Body of pancreas (tissue), 4 donors: ENCODE results near the gene MPHOSPH9. TPM values are rescaled to one million over a fixed set of nuclear protein-coding genes. Genes with fewer than 3 reads are reported as not detected.

ENCODE experiments used
- ATAC-seq: fragments of 150-250 bp; one replicate; pipeline ENCODE4 v1.9.1; 2016
- DNase-seq, 4 donors: peaks; one replicate each; pipeline ENCODE4 v3.0.0-alpha.2; 2019
- H3K27ac ChIP-seq, 4 donors: fragments of 200-600 bp; sonication (generic); 1 replicate in 3 of 4; 2 replicates in 1 of 4; pipeline versions ENCODE4 v1.5.1 to v1.6.1; 2016 to 2019; ENCODE audit warnings: mild to moderate bottlenecking in 1 of 4, mixed read lengths in 1 of 4, moderate library complexity in 1 of 4
- H3K27me3 ChIP-seq, 2 donors: fragments of 200-600 bp; sonication (generic); one replicate each; pipeline ENCODE4 v1.6.0; 2016; ENCODE audit warnings: mild to moderate bottlenecking in 1 of 2
- H3K36me3 ChIP-seq, 2 donors: fragments of 200-600 bp; sonication (generic); replicated peaks in 1 of 2; 2 replicates each; pipeline ENCODE4 v1.5.1; 2016; ENCODE audit warnings: low read depth in 2 of 2; ENCODE audit not compliant: insufficient read depth in 1 of 2
- H3K4me1 ChIP-seq: fragments of 200-600 bp; sonication (generic); one replicate; pipeline ENCODE4 v1.6.0; 2016
- H3K4me3 ChIP-seq, 2 donors: fragments of 200-600 bp; sonication (generic); 1 replicate in 1 of 2; 2 replicates in 1 of 2; pipeline ENCODE4 v1.5.1; 2016 to 2019
- H3K9me3 ChIP-seq, 3 donors: fragments of 200-600 bp; sonication (generic); 1 replicate in 2 of 3; 2 replicates in 1 of 3; pipeline ENCODE4 v1.5.1; 2016
- POLR2A ChIP-seq, 3 donors: fragments of 450-650 bp; IDR thresholded peaks; one replicate each; pipeline ENCODE4 v1.6.1; 2016; ENCODE audit warnings: antibody characterized with exemption in 3 of 3, mild to moderate bottlenecking in 2 of 3
- WGBS, 2 donors: methylation state at CpG; one replicate each; pipeline ENCODE4 v1.1.5; 2017; 5-methylcytosine and 5-hydroxymethylcytosine counted together
- intact Hi-C: fragments of 100-400 bp; cut with DNase I; formaldehyde crosslinking; loops from one replicate; pipeline ENCODE4 v1.15.1; 2023
- total RNA-seq, 2 donors: library from RNA; depleted of rRNA; stranded (reverse); fragments of >200 nt; gene quantifications; one replicate each; pipeline ENCODE4 v1.1.0, GENCODE V29; 2016
- TF ChIP-seq, protein P1 (sequence below), 7 experiments: fragments of 450-650 bp in 4 of 7; fragments of 200-600 bp in 3 of 7; sonication (generic) in 3 of 7; IDR thresholded peaks; one replicate each; pipeline ENCODE4 v1.5.1; 2016 to 2019; ENCODE audit warnings: antibody characterized with exemption in 7 of 7

The MPHOSPH9 gene
- total RNA-seq, 2 donors from 2014 or later: 13.5 to 42.5 TPM

DNA sequence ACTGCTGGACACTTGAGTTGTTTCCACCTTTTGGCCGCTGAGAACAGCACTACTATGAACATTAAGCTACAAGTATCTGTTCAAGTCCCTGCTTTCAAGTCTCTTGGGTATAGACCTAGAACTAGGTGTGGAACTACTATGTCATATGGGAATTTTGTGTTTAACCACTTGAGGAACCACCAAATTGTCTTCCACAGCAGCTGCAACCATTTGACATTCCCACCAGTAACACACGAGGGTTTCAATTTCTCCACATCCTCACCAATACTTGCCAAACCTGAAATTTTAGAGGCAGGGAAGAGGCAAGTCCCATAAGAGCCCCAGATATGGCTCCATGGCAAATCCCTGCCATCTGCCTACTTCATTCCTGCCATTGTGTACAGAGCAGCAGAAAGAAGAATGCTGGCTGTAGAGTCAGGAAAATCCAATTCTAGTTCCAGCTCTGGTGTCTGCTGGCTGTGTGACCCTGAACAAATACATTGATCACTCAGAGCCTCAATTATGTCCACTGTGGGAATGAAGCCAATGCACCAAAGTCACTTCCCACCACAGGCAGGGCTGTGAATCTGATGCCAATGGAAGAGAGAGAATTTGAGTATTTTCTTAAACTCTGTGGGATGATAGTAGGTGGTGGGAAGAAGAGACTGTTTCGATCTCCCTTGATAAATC, 99.9 kb downstream of the MPHOSPH9 start:
- TF ChIP-seq POLR2A (IDR thresholded peaks at IDR 0.05): no peak
- TF ChIP-seq, protein P1, sequence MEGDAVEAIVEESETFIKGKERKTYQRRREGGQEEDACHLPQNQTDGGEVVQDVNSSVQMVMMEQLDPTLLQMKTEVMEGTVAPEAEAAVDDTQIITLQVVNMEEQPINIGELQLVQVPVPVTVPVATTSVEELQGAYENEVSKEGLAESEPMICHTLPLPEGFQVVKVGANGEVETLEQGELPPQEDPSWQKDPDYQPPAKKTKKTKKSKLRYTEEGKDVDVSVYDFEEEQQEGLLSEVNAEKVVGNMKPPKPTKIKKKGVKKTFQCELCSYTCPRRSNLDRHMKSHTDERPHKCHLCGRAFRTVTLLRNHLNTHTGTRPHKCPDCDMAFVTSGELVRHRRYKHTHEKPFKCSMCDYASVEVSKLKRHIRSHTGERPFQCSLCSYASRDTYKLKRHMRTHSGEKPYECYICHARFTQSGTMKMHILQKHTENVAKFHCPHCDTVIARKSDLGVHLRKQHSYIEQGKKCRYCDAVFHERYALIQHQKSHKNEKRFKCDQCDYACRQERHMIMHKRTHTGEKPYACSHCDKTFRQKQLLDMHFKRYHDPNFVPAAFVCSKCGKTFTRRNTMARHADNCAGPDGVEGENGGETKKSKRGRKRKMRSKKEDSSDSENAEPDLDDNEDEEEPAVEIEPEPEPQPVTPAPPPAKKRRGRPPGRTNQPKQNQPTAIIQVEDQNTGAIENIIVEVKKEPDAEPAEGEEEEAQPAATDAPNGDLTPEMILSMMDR (IDR thresholded peaks at IDR 0.05): no peak
- H3K4me1 ChIP-seq: peaks cover 17% of the 10 kb centered on the region
- H3K27me3 ChIP-seq: no peaks in the 10 kb centered on the region
- WGBS, 2 donors: 74 to 77% methylated on average over 3 of the region's 3 CpGs
- ATAC-seq: no peak
- H3K27ac ChIP-seq: no peak overlapping the region
- H3K9me3 ChIP-seq: no peaks in the 10 kb centered on the region
- intact Hi-C loops: no loop called here
- no peak for DNase-seq
- H3K4me3 ChIP-seq: no peak overlapping the region
- no peaks in the 10 kb centered on the region for H3K36me3 ChIP-seq

DNA sequence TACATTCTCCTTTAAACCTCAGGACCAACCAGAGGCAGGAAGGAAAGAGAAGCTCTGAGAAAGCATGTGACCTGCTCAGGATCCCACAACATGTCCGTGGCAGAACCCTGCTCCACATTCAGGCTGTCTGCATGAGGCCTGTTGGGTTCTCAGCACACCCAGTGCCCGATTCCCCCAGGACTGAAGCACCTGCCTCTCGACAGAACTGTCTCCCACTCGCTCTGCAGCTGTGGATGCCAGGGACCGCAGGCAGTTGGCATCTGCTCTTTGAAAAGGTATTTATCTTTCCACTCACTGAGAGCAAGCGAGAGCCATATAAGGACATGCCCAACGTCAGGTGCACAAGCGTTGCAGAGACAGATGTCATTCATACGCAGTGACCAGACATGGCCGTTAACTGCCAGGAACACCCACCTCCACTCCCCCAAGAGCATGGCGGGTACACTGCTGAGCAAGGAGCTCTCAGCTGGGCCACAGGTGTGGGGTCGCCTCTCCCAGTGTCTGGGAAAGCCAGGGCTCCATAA, 101.0 kb downstream of the MPHOSPH9 start:
- H3K4me3 ChIP-seq: no peak overlapping the region
- intact Hi-C loops: no loop called here
- no peaks in the 10 kb centered on the region for H3K9me3 ChIP-seq
- H3K27ac ChIP-seq: peak overlapping the region in 1 of 4 donors; percentile 14
- ATAC-seq: no peak
- no peaks in the 10 kb centered on the region for H3K36me3 ChIP-seq
- H3K4me1 ChIP-seq: peaks cover 17% of the 10 kb centered on the region
- H3K27me3 ChIP-seq: no peaks in the 10 kb centered on the region
- TF ChIP-seq POLR2A (IDR thresholded peaks at IDR 0.05): no peak
- TF ChIP-seq, protein P1 (IDR thresholded peaks at IDR 0.05): no peak
- DNase-seq: peak in 3 of 4 donors; percentile 20 to 30 (median 20)
- 23 to 50% methylated on average over 1 to 12 of the region's 12 CpGs for WGBS, 2 donors

DNA sequence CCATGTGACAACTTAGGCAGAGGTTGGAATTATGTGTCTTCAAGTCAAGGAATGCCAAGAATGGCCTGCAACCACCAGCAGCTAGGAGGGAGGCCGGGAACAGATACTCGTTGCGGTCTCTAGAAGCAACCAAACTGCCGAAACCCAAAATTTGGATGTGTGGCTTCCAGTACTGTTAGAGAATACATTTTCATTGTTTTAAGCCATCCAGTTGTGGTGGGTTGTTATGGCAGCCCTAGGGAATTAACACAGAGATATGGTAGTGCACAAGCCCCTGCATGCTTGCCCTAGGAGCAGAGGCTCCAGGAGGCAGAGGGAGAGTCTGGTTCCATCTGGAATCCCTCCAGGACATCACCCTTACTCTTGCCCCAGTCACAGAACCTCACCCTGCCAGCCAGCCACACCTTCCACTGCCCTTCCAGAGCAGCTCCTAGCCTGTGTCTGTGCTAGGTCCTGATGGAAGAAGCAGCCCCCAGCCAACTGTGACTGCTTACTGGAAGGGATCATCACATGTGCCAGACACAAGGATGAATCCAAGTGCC, 101.6 kb downstream of the MPHOSPH9 start:
- TF ChIP-seq, protein P1 (IDR thresholded peaks at IDR 0.05): no peak
- no peak for TF ChIP-seq POLR2A (IDR thresholded peaks at IDR 0.05)
- no peaks in the 10 kb centered on the region for H3K27me3 ChIP-seq
- no peaks in the 10 kb centered on the region for H3K9me3 ChIP-seq
- ATAC-seq: no peak
- 93 to 95% methylated on average over 4 of the region's 4 CpGs for WGBS, 2 donors
- peak overlapping the region in 1 of 4 donors; percentile 14 for H3K27ac ChIP-seq
- DNase-seq: no peak
- H3K4me3 ChIP-seq: no peak overlapping the region
- intact Hi-C loops: no loop called here
- no peaks in the 10 kb centered on the region for H3K36me3 ChIP-seq
- peaks cover 17% of the 10 kb centered on the region for H3K4me1 ChIP-seq

DNA sequence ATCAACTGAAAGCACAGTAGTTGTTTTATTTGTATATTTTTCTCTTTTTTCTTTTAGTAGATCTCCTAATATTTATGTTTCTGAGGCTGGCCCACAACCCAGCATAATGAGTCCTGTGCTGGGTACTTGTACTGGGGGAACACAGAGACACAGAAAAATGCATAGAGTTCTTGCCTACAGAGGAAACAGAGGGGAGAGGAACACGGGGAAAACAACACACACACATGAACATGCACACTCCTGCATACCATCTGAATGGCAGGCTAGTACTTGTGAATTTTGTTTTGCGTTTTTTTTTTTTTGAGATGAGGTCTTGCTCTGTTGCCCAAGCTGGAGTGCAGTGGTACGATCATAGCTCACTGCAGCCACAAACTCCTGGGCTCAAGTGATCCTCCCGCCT, 103.3 kb downstream of the MPHOSPH9 start:
- no peak for TF ChIP-seq POLR2A (IDR thresholded peaks at IDR 0.05)
- TF ChIP-seq, protein P1 (IDR thresholded peaks at IDR 0.05): no peak
- DNase-seq: no peak
- H3K4me1 ChIP-seq: peaks cover 17% of the 10 kb centered on the region
- no peak for ATAC-seq
- no peaks in the 10 kb centered on the region for H3K9me3 ChIP-seq
- H3K27ac ChIP-seq: no peak overlapping the region
- intact Hi-C loops: no loop called here
- WGBS, 2 donors: 86 to 88% methylated on average over 4 of the region's 4 CpGs
- no peaks in the 10 kb centered on the region for H3K36me3 ChIP-seq
- H3K4me3 ChIP-seq: no peak overlapping the region
- no peaks in the 10 kb centered on the region for H3K27me3 ChIP-seq

DNA sequence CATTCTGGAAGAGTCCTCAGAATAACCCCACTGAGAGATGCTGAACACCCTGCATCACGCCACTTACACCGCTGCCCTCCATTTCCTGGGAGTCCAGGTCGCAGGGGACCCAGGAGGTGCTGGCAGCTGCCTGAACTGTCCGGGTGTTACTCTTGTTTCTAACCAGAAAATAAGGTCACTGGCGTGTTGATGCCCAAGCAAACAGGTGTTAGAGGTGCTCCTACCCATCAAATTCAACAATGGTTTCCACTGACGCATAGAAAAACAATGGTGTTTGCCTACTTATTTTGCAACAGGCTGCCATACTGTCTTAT, 105.8 kb downstream of the MPHOSPH9 start:
- Histone ChIP-seq H3K36me3 (no peaks in the 10 kb centered on the region), H3K27me3 (no peaks in the 10 kb centered on the region), H3K4me3 (no peak overlapping the region), H3K27ac (no peak overlapping the region), H3K4me1 (peaks cover 10% of the 10 kb centered on the region), H3K9me3 (no peaks in the 10 kb centered on the region)
- WGBS, 2 donors: 87 to 93% methylated on average over 6 of the region's 6 CpGs
- intact Hi-C loops: no loop called here
- no peak for DNase-seq
- no peak for ATAC-seq
- TF ChIP-seq, protein P1 (IDR thresholded peaks at IDR 0.05): no peak
